ENCODE measurements around the gene USP53.
A peak's percentile ranks its signal among the peaks of the same experiment; 100 is the strongest.

USP53 gene

DNA sequence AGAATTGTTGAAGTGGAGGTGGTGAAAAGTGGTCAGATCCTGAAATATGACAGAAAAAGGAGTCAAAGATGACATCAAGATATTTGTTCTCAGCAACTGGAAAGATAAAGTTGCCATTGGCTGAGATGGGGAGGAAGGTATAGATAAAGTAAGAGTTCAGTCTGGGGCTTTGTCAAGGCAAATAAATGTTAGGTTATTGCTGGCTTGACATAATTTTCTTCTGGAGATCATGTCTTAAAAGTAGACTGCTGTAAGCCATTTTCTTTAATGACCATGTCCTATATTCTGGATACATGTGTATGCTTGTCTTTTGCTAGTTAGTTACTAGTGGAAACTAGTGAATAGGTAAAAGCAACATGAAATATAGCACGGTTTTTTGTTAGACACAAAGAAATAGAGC is 5.6 kb downstream of the USP53 start:
- H3K18ac ChIP-seq (ENCODE audit: low read depth in 1 of 2, low read length in 2 of 2) = no peak overlapping the region
- H3K79me1 ChIP-seq (replicated peaks; ENCODE audit: low read length, poor library complexity, severe bottlenecking) = peaks cover 15% of the 10 kb centered on the region
- H4K8ac ChIP-seq (ENCODE audit: low read length) = no peak overlapping the region
- peaks cover 0 to 82% of the 10 kb centered on the region in 2 experiments for H3K36me3 ChIP-seq (ENCODE audit: control insufficient read depth in 1 of 2, insufficient read depth in 2 of 2, low read depth in 1 of 2, low read length in 2 of 2)
- H3K9ac ChIP-seq (ENCODE audit: low read length) = peak overlapping the region; percentile 99
- WGBS = 100% methylated on average over 1 of the region's 1 CpG
- no peak overlapping the region for H2AK5ac ChIP-seq (ENCODE audit: low read length, severe bottlenecking)
- no peak overlapping the region for H2BK120ac ChIP-seq (ENCODE audit: low read depth, low read length)
- no peak overlapping the region for H3K4ac ChIP-seq (ENCODE audit: low read depth in 1 of 2, low read length in 2 of 2)
- H2AFZ ChIP-seq (ENCODE audit: low read depth, low read length) = no peak overlapping the region
- H3K23ac ChIP-seq (ENCODE audit: low read length in 2 of 2) = no peak overlapping the region
- H3K9me3 ChIP-seq (ENCODE audit: control insufficient read depth, low read length) = no peaks in the 10 kb centered on the region
- no peak overlapping the region for H2BK5ac ChIP-seq (ENCODE audit: low read depth, low read length, poor library complexity, severe bottlenecking)
- H4K91ac ChIP-seq (ENCODE audit: low read length) = no peak overlapping the region
- peak overlapping the region in 1 of 2 experiments; percentile 87 for H3K4me3 ChIP-seq (ENCODE audit: insufficient read depth in 1 of 2, low read depth in 1 of 2, low read length in 2 of 2)
- DNase-seq = no peak
- no peak overlapping the region for H2BK12ac ChIP-seq (ENCODE audit: low read length in 2 of 2)
- no peaks in the 10 kb centered on the region for H3K27me3 ChIP-seq (ENCODE audit: control insufficient read depth in 1 of 2, insufficient read depth in 1 of 2, low read length in 2 of 2)
- no peak overlapping the region for H3K27ac ChIP-seq (ENCODE audit: low read length, poor library complexity, severe bottlenecking)
- no peaks in the 10 kb centered on the region for H3K4me1 ChIP-seq (ENCODE audit: control insufficient read depth, insufficient read depth, low read depth, low read length)
- H2BK15ac ChIP-seq (ENCODE audit: low read depth, poor library complexity, severe bottlenecking) = no peak overlapping the region
- no peak overlapping the region for H3K4me2 ChIP-seq (ENCODE audit: low read length, poor library complexity, severe bottlenecking)
- no peak overlapping the region for H3K14ac ChIP-seq (ENCODE audit: low read length in 2 of 2)

- H3K14ac ChIP-seq (ENCODE audit: low read length in 2 of 2) = no peak overlapping the region
- no peak overlapping the region for H3K4me3 ChIP-seq (ENCODE audit: insufficient read depth in 1 of 2, low read depth in 1 of 2, low read length in 2 of 2)
- H3K9ac ChIP-seq (ENCODE audit: low read length) = peak overlapping the region; percentile 11
- no peak overlapping the region for H2BK5ac ChIP-seq (ENCODE audit: low read depth, low read length, poor library complexity, severe bottlenecking)
- no peak overlapping the region for H3K23ac ChIP-seq (ENCODE audit: low read length in 2 of 2)
- H3K27ac ChIP-seq (ENCODE audit: low read length, poor library complexity, severe bottlenecking) = no peak overlapping the region
- no peak overlapping the region for H2AK5ac ChIP-seq (ENCODE audit: low read length, severe bottlenecking)
- peaks cover 0 to 98% of the 10 kb centered on the region in 2 experiments for H3K36me3 ChIP-seq (ENCODE audit: control insufficient read depth in 1 of 2, insufficient read depth in 2 of 2, low read depth in 1 of 2, low read length in 2 of 2)
- no peak overlapping the region for H2BK15ac ChIP-seq (ENCODE audit: low read depth, poor library complexity, severe bottlenecking)
- no peak for DNase-seq
- no peak overlapping the region for H4K91ac ChIP-seq (ENCODE audit: low read length)
- H3K4me2 ChIP-seq (ENCODE audit: low read length, poor library complexity, severe bottlenecking) = no peak overlapping the region
- H4K8ac ChIP-seq (ENCODE audit: low read length) = no peak overlapping the region
- H2BK12ac ChIP-seq (ENCODE audit: low read length in 2 of 2) = no peak overlapping the region
- WGBS = 69% methylated on average over 4 of the region's 4 CpGs
- no peak overlapping the region for H2AFZ ChIP-seq (ENCODE audit: low read depth, low read length)
- no peaks in the 10 kb centered on the region for H3K27me3 ChIP-seq (ENCODE audit: control insufficient read depth in 1 of 2, insufficient read depth in 1 of 2, low read length in 2 of 2)
- peaks cover 15% of the 10 kb centered on the region for H3K79me1 ChIP-seq (replicated peaks; ENCODE audit: low read length, poor library complexity, severe bottlenecking)
- H2BK120ac ChIP-seq (ENCODE audit: low read depth, low read length) = no peak overlapping the region
- peaks cover 8% of the 10 kb centered on the region for H3K9me3 ChIP-seq (ENCODE audit: control insufficient read depth, low read length)
- H3K4me1 ChIP-seq (ENCODE audit: control insufficient read depth, insufficient read depth, low read depth, low read length) = no peaks in the 10 kb centered on the region
- no peak overlapping the region for H3K18ac ChIP-seq (ENCODE audit: low read depth in 1 of 2, low read length in 2 of 2)
- H3K4ac ChIP-seq (ENCODE audit: low read depth in 1 of 2, low read length in 2 of 2) = no peak overlapping the region
These were observed 8.9 kb downstream of the USP53 start for GRCh38 chr4:119221412-119221811.

DNA sequence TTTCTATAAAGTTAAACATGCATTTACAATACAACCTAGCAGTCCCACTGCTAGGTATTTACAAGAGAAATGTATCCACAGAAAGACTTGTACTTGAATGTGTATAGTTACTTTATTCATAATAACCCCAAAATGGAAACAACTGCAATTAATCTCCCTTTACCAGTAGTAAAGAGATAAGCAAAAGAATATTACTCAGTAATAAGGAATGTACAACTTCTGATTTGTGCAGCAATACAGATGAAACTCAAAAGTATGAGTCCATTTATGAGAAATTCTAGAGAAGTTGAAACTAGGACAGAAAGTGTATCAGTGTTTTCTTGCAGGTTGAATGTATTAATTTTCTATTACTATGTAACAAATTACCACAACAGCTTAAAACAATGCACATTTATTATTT is 15.2 kb downstream of the USP53 start:
- no peaks in the 10 kb centered on the region for H3K4me1 ChIP-seq (ENCODE audit: control insufficient read depth, insufficient read depth, low read depth, low read length)
- H2AFZ ChIP-seq (ENCODE audit: low read depth, low read length) = no peak overlapping the region
- H3K23ac ChIP-seq (ENCODE audit: low read length in 2 of 2) = no peak overlapping the region
- no peak overlapping the region for H3K27ac ChIP-seq (ENCODE audit: low read length, poor library complexity, severe bottlenecking)
- H3K14ac ChIP-seq (ENCODE audit: low read length in 2 of 2) = no peak overlapping the region
- peaks cover 4 to 98% of the 10 kb centered on the region in 2 experiments for H3K36me3 ChIP-seq (ENCODE audit: control insufficient read depth in 1 of 2, insufficient read depth in 2 of 2, low read depth in 1 of 2, low read length in 2 of 2)
- no peaks in the 10 kb centered on the region for H3K27me3 ChIP-seq (ENCODE audit: control insufficient read depth in 1 of 2, insufficient read depth in 1 of 2, low read length in 2 of 2)
- peaks cover 15% of the 10 kb centered on the region for H3K79me1 ChIP-seq (replicated peaks; ENCODE audit: low read length, poor library complexity, severe bottlenecking)
- H2BK5ac ChIP-seq (ENCODE audit: low read depth, low read length, poor library complexity, severe bottlenecking) = no peak overlapping the region
- no peak overlapping the region for H3K4ac ChIP-seq (ENCODE audit: low read depth in 1 of 2, low read length in 2 of 2)
- no peak overlapping the region for H3K18ac ChIP-seq (ENCODE audit: low read depth in 1 of 2, low read length in 2 of 2)
- H4K8ac ChIP-seq (ENCODE audit: low read length) = no peak overlapping the region
- no peak overlapping the region for H2BK120ac ChIP-seq (ENCODE audit: low read depth, low read length)
- no peak overlapping the region for H2BK12ac ChIP-seq (ENCODE audit: low read length in 2 of 2)
- H4K91ac ChIP-seq (ENCODE audit: low read length) = no peak overlapping the region
- H2AK5ac ChIP-seq (ENCODE audit: low read length, severe bottlenecking) = no peak overlapping the region
- no peak overlapping the region for H3K4me2 ChIP-seq (ENCODE audit: low read length, poor library complexity, severe bottlenecking)
- H3K9ac ChIP-seq (ENCODE audit: low read length) = peak overlapping the region; percentile 44
- H3K9me3 ChIP-seq (ENCODE audit: control insufficient read depth, low read length) = peaks cover 8% of the 10 kb centered on the region
- H3K4me3 ChIP-seq (ENCODE audit: insufficient read depth in 1 of 2, low read depth in 1 of 2, low read length in 2 of 2) = no peak overlapping the region
- DNase-seq = peak; percentile 26
- no peak overlapping the region for H2BK15ac ChIP-seq (ENCODE audit: low read depth, poor library complexity, severe bottlenecking)

GRCh38 chr4:119228406-119228805 is 15.9 kb downstream of the USP53 start:
- no peak overlapping the region for H2BK12ac ChIP-seq (ENCODE audit: low read length in 2 of 2)
- H2AK5ac ChIP-seq (ENCODE audit: low read length, severe bottlenecking) = no peak overlapping the region
- no peak overlapping the region for H2AFZ ChIP-seq (ENCODE audit: low read depth, low read length)
- no peak overlapping the region for H3K27ac ChIP-seq (ENCODE audit: low read length, poor library complexity, severe bottlenecking)
- H3K79me1 ChIP-seq (replicated peaks; ENCODE audit: low read length, poor library complexity, severe bottlenecking) = peaks cover 15% of the 10 kb centered on the region
- no peak for DNase-seq
- H3K4ac ChIP-seq (ENCODE audit: low read depth in 1 of 2, low read length in 2 of 2) = peak overlapping the region in 1 of 2 experiments; percentile 10
- peaks cover 4 to 96% of the 10 kb centered on the region in 2 experiments for H3K36me3 ChIP-seq (ENCODE audit: control insufficient read depth in 1 of 2, insufficient read depth in 2 of 2, low read depth in 1 of 2, low read length in 2 of 2)
- H3K23ac ChIP-seq (ENCODE audit: low read length in 2 of 2) = no peak overlapping the region
- H3K4me1 ChIP-seq (ENCODE audit: control insufficient read depth, insufficient read depth, low read depth, low read length) = no peaks in the 10 kb centered on the region
- H3K9ac ChIP-seq (ENCODE audit: low read length) = peak overlapping the region; percentile 44
- no peak overlapping the region for H3K18ac ChIP-seq (ENCODE audit: low read depth in 1 of 2, low read length in 2 of 2)
- no peak overlapping the region for H2BK5ac ChIP-seq (ENCODE audit: low read depth, low read length, poor library complexity, severe bottlenecking)
- no peak overlapping the region for H4K91ac ChIP-seq (ENCODE audit: low read length)
- peaks cover 8% of the 10 kb centered on the region for H3K9me3 ChIP-seq (ENCODE audit: control insufficient read depth, low read length)
- no peak overlapping the region for H4K8ac ChIP-seq (ENCODE audit: low read length)
- no peak overlapping the region for H2BK120ac ChIP-seq (ENCODE audit: low read depth, low read length)
- no peak overlapping the region for H3K4me2 ChIP-seq (ENCODE audit: low read length, poor library complexity, severe bottlenecking)
- H3K4me3 ChIP-seq (ENCODE audit: insufficient read depth in 1 of 2, low read depth in 1 of 2, low read length in 2 of 2) = no peak overlapping the region
- no peak overlapping the region for H3K14ac ChIP-seq (ENCODE audit: low read length in 2 of 2)
- no peak overlapping the region for H2BK15ac ChIP-seq (ENCODE audit: low read depth, poor library complexity, severe bottlenecking)
- H3K27me3 ChIP-seq (ENCODE audit: control insufficient read depth in 1 of 2, insufficient read depth in 1 of 2, low read length in 2 of 2) = no peaks in the 10 kb centered on the region
- no CpG with 5 or more reads among the region's 3 CpGs for WGBS

Data from mesenchymal stem cell (in vitro differentiated cells and primary cell).